GM18505 (cell line): Measurements from ENCODE around the gene CHL1.

Experiments used
- ATAC-seq: cut with Tn5 transposase; IDR thresholded peaks from one replicate; pipeline ENCODE4 v1.9.1; 2021; ENCODE audit not compliant: unreplicated experiment
- POLR2A ChIP-seq: IDR thresholded peaks from 4 replicates; pipeline ENCODE4 v1.6.1; 2011; ENCODE audit warnings: borderline replicate concordance; ENCODE audit not compliant: insufficient read depth, insufficient read length; ENCODE audit errors: extremely low read depth

The CHL1 gene

DNA sequence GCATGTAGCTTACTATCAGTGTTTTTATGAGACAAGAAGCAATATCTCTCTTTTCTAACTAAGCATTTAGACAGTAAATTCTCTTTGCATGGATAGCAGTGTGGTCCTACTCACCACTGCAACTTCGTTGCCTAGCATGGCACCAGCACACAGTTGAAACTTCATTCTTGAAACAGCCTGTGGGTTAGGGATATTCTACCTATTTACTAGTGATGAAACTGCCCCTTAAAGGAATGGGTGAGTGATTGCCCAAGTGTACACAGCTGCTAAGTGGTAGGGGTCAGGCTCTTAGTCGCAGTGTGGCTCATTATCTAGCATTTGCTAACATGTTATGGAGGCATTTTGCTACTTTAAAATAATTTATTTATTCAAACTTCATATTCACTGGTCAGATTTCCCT lies 78.4 kb downstream of the CHL1 start:
- TF ChIP-seq POLR2A, result no peak
- ATAC-seq, result no peak

DNA sequence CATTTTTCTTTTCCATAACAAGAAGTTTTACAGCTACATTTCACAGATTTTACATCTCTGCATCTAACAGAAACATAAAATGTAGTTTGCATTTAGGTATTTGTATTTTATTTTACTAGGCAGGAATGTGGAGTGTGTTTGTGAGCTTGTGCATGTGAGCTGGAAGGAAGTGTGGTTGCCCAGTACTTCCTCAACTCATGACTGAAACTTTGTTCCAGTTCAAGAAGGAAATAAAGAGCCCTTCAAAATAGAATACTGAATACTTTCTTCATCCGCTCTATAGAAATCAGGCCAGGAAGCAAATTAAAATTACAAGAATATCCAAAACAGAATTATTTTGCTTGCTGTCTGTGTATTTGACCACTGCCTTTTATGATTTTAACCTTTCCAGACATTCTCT lies 81.3 kb downstream of the CHL1 start:
- no peak for TF ChIP-seq POLR2A
- peak; percentile 28 for ATAC-seq

DNA sequence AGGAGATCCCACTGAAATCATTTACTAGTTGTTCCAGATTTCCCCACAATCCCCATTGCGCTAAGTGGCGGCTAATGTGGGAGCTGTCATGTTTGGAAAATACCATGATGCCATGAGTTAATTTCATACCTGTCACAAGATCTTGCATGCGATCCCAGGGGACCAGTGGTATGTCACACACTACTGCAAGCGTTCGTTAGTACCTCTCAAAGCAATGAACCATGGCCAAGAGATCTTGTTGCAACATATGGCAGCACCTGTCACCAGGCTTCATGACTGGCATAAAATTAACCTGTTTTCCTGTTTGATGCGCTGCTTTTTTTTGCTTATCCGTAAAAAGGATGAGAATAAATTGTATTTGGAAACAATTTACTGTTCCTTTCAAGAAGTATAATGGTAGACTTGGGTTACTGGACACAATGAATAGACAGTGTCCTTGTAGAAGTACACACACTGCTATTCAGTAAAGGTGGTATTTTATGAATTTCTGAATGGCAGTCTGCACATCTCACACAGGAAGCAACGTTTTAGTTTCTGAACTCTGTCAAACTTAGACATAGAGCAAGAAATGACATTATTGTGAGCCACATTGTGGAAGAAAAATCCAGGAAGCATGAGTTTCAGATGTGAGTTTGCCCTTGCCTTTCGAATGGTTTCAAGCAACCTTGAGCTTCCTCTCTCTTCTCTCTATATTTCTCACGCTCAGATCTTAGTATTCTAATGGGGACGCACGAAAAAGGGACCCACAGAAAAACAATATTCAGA lies 81.9 kb downstream of the CHL1 start:
- TF ChIP-seq POLR2A, result no peak
- ATAC-seq, result peak; percentile 80

- TF ChIP-seq POLR2A, result no peak
- ATAC-seq, result no peak
Observed at GRCh38 chr3:279325-279724, 82.8 kb downstream of the CHL1 start.

GRCh38 chr3:280681-281080 lies 84.1 kb downstream of the CHL1 start:
- TF ChIP-seq POLR2A, result no peak
- no peak for ATAC-seq

- TF ChIP-seq POLR2A, result no peak
- no peak for ATAC-seq
Observed at GRCh38 chr3:284322-284721, 87.8 kb downstream of the CHL1 start.

- TF ChIP-seq POLR2A, result no peak
- ATAC-seq, result no peak
Observed at GRCh38 chr3:288417-288816, 91.9 kb downstream of the CHL1 start.

DNA sequence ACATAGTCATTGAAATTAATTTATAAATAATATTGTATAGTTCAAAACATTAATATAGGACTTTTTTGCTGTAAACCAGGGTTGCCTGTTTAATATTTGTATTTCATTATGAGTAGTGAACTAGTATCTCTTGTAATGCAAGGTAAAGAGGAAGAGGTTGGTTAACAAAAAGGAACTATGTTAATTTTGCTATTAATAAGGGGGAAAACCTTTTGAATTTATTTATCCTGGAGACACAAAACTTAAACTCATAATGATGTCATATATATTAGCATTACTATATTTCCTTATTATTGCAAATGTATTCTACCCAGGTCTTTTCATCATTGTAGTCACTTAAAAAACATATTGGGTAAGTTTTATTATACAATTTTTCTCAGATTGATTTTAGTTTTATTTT lies 94.5 kb downstream of the CHL1 start:
- no peak for TF ChIP-seq POLR2A
- no peak for ATAC-seq

DNA sequence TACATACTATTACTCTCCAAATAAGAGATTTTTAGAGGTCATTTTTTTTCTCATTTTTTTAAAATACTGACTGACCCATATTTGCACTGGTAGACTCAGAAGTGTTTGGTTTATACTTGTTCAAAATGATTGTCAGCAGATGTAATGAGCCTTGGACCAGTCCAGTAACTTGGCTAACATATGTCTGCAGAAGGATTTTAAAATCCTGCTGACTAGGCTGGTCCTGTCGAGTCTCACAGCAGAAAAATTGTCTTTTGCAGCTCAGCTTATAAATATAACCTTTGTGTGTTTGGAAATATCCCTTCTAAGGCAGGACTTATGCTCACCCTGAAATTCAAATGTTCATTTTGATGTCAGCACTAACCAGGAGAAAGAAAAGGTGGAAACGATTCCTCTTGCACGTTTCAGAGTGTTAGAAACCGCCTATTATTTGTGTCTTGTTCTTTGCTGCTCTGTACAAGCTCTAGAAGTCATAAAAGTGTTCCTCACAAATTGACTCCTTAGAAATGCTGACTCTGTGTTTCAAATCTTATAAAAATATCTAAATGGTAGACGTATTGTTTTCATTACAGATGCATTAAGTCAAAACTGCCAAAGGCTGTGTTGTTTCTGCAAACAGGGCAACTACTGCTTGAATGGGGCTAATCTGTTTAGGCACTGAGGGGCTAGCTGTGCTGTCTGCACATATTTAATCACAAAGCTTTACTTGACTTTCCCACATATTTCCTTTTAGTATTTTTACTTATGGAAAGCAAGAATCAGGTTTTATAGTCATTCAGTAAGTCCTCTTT lies 95.3 kb downstream of the CHL1 start:
- TF ChIP-seq POLR2A, result no peak
- ATAC-seq, result no peak

DNA sequence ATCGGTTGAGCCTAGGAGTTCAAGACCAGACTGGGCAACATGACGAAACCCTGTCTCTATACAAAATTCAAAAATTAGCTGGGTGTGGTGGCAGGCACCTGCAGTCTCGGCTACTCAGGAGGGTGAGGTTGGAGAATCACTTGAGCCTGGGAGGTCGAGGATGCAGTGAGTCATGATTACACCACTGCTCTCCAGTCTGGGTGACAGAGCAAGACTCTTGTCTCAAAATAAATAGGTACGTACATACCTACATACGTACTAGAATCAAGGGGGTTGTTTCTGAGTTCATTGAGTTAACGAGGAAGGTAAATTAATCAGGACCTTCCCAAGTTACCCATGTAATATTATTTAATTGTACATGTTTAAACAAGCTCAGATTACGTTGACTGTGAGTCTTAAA lies 97.5 kb downstream of the CHL1 start:
- no peak for ATAC-seq
- TF ChIP-seq POLR2A, result no peak

DNA sequence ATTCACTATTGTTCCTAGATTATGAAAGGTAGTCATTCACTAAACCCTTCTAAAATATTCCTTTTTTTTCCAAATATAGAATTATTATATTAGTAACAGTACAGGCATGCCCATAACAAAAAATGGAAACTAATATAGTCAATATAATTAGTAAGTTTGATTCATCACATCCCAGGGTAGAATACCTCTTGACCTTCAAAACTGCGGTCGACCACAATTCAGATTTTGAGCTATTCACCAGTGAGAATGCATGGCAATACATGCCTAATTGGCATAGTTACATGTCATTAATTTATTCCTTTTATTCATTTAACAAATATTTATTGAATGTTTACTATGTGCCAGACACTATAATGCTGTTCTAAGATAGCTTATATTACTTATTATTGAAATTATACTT lies 98.0 kb downstream of the CHL1 start:
- no peak for TF ChIP-seq POLR2A
- no peak for ATAC-seq

DNA sequence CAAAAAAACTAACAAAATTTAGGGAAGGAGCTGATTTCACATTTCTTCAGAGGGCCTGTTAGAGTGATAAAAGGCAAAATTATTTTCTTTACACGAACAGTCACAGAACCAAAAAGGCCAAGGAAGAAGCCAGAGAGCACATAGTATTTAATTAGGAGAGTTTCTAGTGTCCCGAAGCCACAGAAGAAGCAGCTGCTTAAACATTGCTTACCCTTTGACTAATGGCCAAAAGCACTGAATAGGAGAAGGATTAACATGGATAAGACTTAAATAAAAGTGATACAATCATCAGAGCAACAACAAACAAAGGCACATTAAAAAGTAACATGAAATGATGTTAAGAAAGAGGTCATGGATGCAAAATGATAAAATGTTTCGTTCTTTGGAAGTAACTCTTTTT lies 98.6 kb downstream of the CHL1 start:
- no peak for TF ChIP-seq POLR2A
- no peak for ATAC-seq

DNA sequence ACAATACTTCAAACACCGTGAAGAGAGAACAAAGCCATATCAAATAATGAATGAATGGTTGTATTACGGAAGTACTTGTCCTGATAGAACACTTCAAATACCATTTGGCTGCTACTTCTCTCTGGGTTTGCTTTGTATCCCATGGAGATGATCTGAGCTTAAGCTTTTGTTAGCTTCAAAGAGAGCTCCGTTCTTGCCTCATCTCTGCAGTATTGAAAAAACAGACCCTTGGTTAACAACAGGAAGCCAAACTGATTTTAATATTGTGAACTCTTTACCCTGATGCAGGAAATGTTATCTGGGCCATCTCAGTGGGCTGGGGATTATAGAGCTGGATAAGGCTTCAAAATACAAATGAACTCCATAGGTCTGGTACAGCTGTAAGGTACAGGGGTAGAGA lies 101.0 kb downstream of the CHL1 start:
- TF ChIP-seq POLR2A, result no peak
- no peak for ATAC-seq
